Psoas muscle (tissue), 8 donors: ENCODE results near the gene JMJD1C. TPM values are rescaled to one million over a fixed set of nuclear protein-coding genes. Genes with fewer than 3 reads are reported as not detected.

Experiments
- ATAC-seq, 4 donors: fragments of 200-7000 bp; cut with Tn5 transposase; one replicate each; pipeline ENCODE4 v1.9.1; 2020; ENCODE audit warnings: moderate library complexity in 3 of 4, mild to moderate bottlenecking in 2 of 4
- DNase-seq, 2 donors: peaks; one replicate each; pipeline ENCODE4 v3.0.0-alpha.2; 2020
- H3K27ac ChIP-seq: fragments of 200-600 bp; one replicate; pipeline ENCODE4 v1.8.0; 2022
- H3K27me3 ChIP-seq, 3 donors: fragments of 200-600 bp in 1 of 3; one replicate each; pipeline versions ENCODE4 v1.6.1 to v1.8.0; 2013 to 2022; ENCODE audit warnings: low read length in 2 of 3, mild to moderate bottlenecking in 2 of 3, moderate library complexity in 1 of 3; ENCODE audit not compliant: insufficient read depth in 3 of 3
- H3K36me3 ChIP-seq, 2 donors: fragments of 200-600 bp in 1 of 2; one replicate each; pipeline versions ENCODE4 v1.6.1 to v1.8.0; 2013 to 2022; ENCODE audit warnings: low read depth in 1 of 2, mild to moderate bottlenecking in 1 of 2, moderate library complexity in 1 of 2; ENCODE audit not compliant: insufficient read depth in 1 of 2
- H3K4me1 ChIP-seq: fragments of 200-600 bp; one replicate; pipeline ENCODE4 v1.8.0; 2022
- H3K4me3 ChIP-seq: fragments of 200-600 bp; one replicate; pipeline ENCODE4 v1.8.0; 2022; ENCODE audit warnings: mild to moderate bottlenecking
- H3K9me3 ChIP-seq: fragments of 200-600 bp; one replicate; pipeline ENCODE4 v1.8.0; 2022
- WGBS, 3 donors: extraction: QIAGEN DNeasy Blood & Tissue Kit; methylation state at CpG; one replicate each; pipeline versions ENCODE4 v1.1.6 to v1.1.7; 2013; 5-methylcytosine and 5-hydroxymethylcytosine counted together
- intact Hi-C, 2 donors: fragments of 100-400 bp; cut with DNase I; formaldehyde crosslinking; loops; one replicate each; pipeline versions ENCODE4 v1.11.0 to v1.14.2; 2022
- polyA plus RNA-seq, 3 donors: library from polyadenylated mRNA; stranded (reverse); fragments of 200-250 nt; gene quantifications; one replicate each; pipeline ENCODE4 v1.2.3, GENCODE V29; 2013
- total RNA-seq, 4 donors: library from RNA; stranded (reverse); fragmentation: NEBNext Ultra II Directional in 2 of 4; extraction: Animal tissue kit (Norgen Biotek cat#: 25700) in 2 of 4; gene quantifications; one replicate each; pipeline versions ENCODE4 v1.2.1 to v1.2.4, GENCODE V29; 2021 to 2023
- TF ChIP-seq, protein P1 (sequence below): fragments of 200-600 bp; IDR thresholded peaks from one replicate; pipeline ENCODE4 v1.8.0; 2022; ENCODE audit warnings: antibody characterized with exemption
- donor health status: healthy with polysubstance abuse.
- donor health status: DM: no; HTN: no; CAD: no; lungs with moderate emphysema.
- donor health status: Bipolar disorder and iron deficiency.
- donor health status: healthy.
- donor health status: DM: yes; HTN: yes; CAD: no.
- donor health status: DM: no; HTN: no; CAD: no.
- donor health status: DM: no; HTN: no; CAD: no.
- donor health status: DM: yes; HTN: yes; CAD: no.

JMJD1C gene
- total and polyA plus RNA-seq, 7 donors = 17.5 to 74.4 (median 28.8) TPM

DNA sequence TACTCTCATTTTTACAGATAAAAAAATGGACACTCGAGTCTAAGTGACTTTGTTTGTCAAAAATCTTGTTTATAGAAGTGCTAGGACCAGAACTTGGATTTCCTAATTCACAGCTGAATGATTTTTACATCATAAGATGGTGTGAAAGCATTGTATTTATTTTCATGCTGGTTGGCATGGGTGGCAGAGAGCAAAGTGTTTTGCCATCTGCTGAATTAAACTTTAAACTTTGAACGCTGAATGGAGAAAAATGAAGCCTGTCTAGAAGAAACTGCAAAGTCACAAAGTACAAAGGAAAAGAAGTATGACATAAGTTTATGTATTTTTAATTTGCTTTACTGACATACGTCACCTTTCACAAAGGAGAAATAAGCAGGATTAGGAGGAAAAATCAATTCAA is 190.7 kb downstream of the JMJD1C start:
- TF ChIP-seq, protein P1, sequence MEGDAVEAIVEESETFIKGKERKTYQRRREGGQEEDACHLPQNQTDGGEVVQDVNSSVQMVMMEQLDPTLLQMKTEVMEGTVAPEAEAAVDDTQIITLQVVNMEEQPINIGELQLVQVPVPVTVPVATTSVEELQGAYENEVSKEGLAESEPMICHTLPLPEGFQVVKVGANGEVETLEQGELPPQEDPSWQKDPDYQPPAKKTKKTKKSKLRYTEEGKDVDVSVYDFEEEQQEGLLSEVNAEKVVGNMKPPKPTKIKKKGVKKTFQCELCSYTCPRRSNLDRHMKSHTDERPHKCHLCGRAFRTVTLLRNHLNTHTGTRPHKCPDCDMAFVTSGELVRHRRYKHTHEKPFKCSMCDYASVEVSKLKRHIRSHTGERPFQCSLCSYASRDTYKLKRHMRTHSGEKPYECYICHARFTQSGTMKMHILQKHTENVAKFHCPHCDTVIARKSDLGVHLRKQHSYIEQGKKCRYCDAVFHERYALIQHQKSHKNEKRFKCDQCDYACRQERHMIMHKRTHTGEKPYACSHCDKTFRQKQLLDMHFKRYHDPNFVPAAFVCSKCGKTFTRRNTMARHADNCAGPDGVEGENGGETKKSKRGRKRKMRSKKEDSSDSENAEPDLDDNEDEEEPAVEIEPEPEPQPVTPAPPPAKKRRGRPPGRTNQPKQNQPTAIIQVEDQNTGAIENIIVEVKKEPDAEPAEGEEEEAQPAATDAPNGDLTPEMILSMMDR = no peak

DNA sequence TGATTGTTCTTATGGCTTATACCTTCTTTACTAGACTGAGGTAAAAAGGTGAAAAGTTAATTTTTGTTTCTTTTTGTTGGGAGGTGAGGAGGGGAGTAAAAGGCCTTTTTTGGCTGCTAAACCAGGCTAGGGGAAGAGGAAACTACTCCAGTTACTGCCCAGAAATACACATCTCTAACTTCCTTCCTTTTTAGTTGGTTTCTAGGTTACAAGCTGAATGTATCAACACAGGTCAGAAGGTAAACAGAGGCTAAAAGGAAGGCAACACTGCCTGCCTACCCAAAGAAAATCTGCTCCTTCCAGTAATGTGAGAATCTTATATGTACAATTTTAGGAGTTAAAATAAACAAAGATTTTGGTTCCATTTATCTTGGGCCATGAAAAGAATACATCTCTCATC is 192.2 kb downstream of the JMJD1C start:
- Histone ChIP-seq H3K4me1 (peaks cover 8% of the 10 kb centered on the region), H3K27ac (peak overlapping the region; percentile 18), H3K4me3 (no peak overlapping the region), H3K27me3 (no peaks in the 10 kb centered on the region), H3K36me3 (no peaks in the 10 kb centered on the region), H3K9me3 (no peaks in the 10 kb centered on the region)
- intact Hi-C loops = no loop called here
- TF ChIP-seq, protein P1 = no peak
- DNase-seq (no peak), ATAC-seq (no peak)

More for the DNA sequence above, 190.7 kb downstream of the JMJD1C start:
- H3K27ac ChIP-seq = no peak overlapping the region
- DNase-seq (no peak), ATAC-seq (no peak)
- H3K9me3 ChIP-seq = no peaks in the 10 kb centered on the region
- intact Hi-C loops = no loop called here
- H3K4me3 ChIP-seq = no peak overlapping the region
- peaks cover 3% of the 10 kb centered on the region for H3K4me1 ChIP-seq
- WGBS, 3 donors = 66 to 72% (median 69%) methylated on average over 3 of the region's 3 CpGs
- no peaks in the 10 kb centered on the region for H3K36me3 ChIP-seq
- H3K27me3 ChIP-seq = no peaks in the 10 kb centered on the region

DNA sequence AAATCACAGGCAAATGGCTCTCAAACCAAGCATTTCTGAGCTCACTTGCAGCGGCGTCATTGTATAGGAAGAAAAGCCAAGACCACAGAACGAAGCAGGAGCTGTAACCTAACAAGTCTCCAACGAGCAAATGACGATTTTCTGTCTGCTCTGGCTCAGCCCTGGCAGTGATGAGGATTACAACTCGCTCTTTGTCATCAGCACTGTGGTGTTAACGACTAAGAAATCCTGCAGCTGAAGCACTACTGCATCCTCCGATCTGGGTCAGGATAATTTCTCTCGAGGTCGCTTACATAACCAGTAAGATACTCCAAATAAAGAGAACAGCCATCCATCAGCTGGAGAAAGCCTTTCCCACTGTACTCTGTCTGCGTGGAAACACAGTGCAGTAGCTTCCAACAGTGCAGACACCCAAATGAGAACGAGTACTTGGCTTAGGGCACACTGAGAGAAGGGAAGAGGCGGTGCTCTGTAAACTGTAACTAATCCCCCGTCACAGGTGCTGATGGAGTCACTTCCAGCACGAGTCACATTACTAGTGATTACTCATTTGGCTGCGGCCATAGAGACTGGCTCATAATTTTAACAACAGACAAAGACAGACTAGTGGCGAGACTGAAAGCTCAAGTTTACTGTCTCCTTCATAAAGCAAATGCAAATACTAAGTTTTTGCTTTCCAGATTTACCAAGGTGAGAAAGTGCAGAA is 196.8 kb downstream of the JMJD1C start:
- ATAC-seq (peak; percentile 95 to 99 (median 96)), DNase-seq (peak; percentile 65 to 84)
- H3K36me3 ChIP-seq = no peaks in the 10 kb centered on the region
- intact Hi-C loops = loop anchor here (5.0 to 10.0 kb wide), 4 partner anchors 196 to 443 kb away; partner anchors contain the start of gene JMJD1C (in 1 of the 2)
- peaks cover 14% of the 10 kb centered on the region for H3K4me1 ChIP-seq
- no peaks in the 10 kb centered on the region for H3K9me3 ChIP-seq
- TF ChIP-seq, protein P1 = peak; percentile 47
- peak overlapping the region; percentile 86 for H3K4me3 ChIP-seq
- peak overlapping the region; percentile 98 for H3K27ac ChIP-seq
- H3K27me3 ChIP-seq = no peaks in the 10 kb centered on the region
- WGBS, 3 donors = 0 to 1% (median 1%) methylated on average over 17 of the region's 17 CpGs

- TF ChIP-seq, protein P1 = no peak
- H3K9me3 ChIP-seq = no peaks in the 10 kb centered on the region
- 0 to 1% (median 0%) methylated on average over 3 of the region's 3 CpGs for WGBS, 3 donors
- H3K36me3 ChIP-seq = no peaks in the 10 kb centered on the region
- peak overlapping the region; percentile 98 for H3K27ac ChIP-seq
- ATAC-seq = no peak
- peak overlapping the region; percentile 86 for H3K4me3 ChIP-seq
- no peak for DNase-seq
- intact Hi-C loops = loop anchor here (5.0 to 10.0 kb wide), 4 partner anchors 197 to 444 kb away; partner anchors contain the start of gene JMJD1C (in 1 of the 2)
- H3K4me1 ChIP-seq = peaks cover 15% of the 10 kb centered on the region
- no peaks in the 10 kb centered on the region for H3K27me3 ChIP-seq
Observed at GRCh38 chr10:63268149-63268797, 197.5 kb downstream of the JMJD1C start.
